Measurements from ENCODE around the gene NUDT3. TPM values are rescaled to one million over a fixed set of nuclear protein-coding genes. Genes with fewer than 3 reads are reported as not detected.

Gene NUDT3
- total and polyA plus RNA-seq, 9 of the 15 experiments (the other 6 are each of a cell fraction or from before 2014, with no cell fraction given), result 5.4 to 81.2 (median 56.4) TPM

GRCh38 chr6:34324738-34325444, 67.6 kb downstream of the NUDT3 start (continued):
- TF ChIP-seq CAMTA2 (CRISPR knock-in tag; conservative IDR thresholded peaks at IDR 0.05) (no peak), TCF7L2 (IDR thresholded peaks at IDR 0.05; ENCODE audit: low read depth, low read length) (no peak), ATF1 (CRISPR knock-in tag; IDR thresholded peaks at IDR 0.05) (no peak), ATF1 (tag; IDR thresholded peaks at IDR 0.05) (peak; percentile 48; the same call in 1 of the 2 replicates), ZNF347 (CRISPR knock-in tag; IDR thresholded peaks at IDR 0.05; ENCODE audit: low read depth) (no peak), ZEB2 (IDR thresholded peaks at IDR 0.05) (peak; percentile 13; the same call in 1 of the 2 replicates), ZNF23 (CRISPR knock-in tag; IDR thresholded peaks at IDR 0.05) (no peak), SMAD3 (CRISPR knock-in tag; conservative IDR thresholded peaks at IDR 0.05) (no peak), RFX1 (IDR thresholded peaks at IDR 0.05) (no peak), PTRF (tag; IDR thresholded peaks at IDR 0.05) (no peak), EZH2 (IDR thresholded peaks at IDR 0.05; ENCODE audit: borderline replicate concordance, low read depth, low read length) (no peak), ZNF584 (CRISPR knock-in tag; IDR thresholded peaks at IDR 0.05; ENCODE audit: low read depth) (no peak)
- TF ChIP-seq, protein P1, sequence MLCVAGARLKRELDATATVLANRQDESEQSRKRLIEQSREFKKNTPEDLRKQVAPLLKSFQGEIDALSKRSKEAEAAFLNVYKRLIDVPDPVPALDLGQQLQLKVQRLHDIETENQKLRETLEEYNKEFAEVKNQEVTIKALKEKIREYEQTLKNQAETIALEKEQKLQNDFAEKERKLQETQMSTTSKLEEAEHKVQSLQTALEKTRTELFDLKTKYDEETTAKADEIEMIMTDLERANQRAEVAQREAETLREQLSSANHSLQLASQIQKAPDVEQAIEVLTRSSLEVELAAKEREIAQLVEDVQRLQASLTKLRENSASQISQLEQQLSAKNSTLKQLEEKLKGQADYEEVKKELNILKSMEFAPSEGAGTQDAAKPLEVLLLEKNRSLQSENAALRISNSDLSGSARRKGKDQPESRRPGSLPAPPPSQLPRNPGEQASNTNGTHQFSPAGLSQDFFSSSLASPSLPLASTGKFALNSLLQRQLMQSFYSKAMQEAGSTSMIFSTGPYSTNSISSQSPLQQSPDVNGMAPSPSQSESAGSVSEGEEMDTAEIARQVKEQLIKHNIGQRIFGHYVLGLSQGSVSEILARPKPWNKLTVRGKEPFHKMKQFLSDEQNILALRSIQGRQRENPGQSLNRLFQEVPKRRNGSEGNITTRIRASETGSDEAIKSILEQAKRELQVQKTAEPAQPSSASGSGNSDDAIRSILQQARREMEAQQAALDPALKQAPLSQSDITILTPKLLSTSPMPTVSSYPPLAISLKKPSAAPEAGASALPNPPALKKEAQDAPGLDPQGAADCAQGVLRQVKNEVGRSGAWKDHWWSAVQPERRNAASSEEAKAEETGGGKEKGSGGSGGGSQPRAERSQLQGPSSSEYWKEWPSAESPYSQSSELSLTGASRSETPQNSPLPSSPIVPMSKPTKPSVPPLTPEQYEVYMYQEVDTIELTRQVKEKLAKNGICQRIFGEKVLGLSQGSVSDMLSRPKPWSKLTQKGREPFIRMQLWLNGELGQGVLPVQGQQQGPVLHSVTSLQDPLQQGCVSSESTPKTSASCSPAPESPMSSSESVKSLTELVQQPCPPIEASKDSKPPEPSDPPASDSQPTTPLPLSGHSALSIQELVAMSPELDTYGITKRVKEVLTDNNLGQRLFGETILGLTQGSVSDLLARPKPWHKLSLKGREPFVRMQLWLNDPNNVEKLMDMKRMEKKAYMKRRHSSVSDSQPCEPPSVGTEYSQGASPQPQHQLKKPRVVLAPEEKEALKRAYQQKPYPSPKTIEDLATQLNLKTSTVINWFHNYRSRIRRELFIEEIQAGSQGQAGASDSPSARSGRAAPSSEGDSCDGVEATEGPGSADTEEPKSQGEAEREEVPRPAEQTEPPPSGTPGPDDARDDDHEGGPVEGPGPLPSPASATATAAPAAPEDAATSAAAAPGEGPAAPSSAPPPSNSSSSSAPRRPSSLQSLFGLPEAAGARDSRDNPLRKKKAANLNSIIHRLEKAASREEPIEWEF (CRISPR knock-in tag; IDR thresholded peaks at IDR 0.05), result no peak; the same call in 1 of the 2 replicates
- TF ChIP-seq, protein P2, sequence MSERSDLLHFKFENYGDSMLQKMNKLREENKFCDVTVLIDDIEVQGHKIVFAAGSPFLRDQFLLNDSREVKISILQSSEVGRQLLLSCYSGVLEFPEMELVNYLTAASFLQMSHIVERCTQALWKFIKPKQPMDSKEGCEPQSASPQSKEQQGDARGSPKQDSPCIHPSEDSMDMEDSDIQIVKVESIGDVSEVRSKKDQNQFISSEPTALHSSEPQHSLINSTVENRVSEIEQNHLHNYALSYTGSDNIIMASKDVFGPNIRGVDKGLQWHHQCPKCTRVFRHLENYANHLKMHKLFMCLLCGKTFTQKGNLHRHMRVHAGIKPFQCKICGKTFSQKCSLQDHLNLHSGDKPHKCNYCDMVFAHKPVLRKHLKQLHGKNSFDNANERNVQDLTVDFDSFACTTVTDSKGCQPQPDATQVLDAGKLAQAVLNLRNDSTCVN (CRISPR knock-in tag; IDR thresholded peaks at IDR 0.05), result 0 out of 2 replicates have a peak, but pooled peaks have one; percentile 19
- TF ChIP-seq, protein P3, sequence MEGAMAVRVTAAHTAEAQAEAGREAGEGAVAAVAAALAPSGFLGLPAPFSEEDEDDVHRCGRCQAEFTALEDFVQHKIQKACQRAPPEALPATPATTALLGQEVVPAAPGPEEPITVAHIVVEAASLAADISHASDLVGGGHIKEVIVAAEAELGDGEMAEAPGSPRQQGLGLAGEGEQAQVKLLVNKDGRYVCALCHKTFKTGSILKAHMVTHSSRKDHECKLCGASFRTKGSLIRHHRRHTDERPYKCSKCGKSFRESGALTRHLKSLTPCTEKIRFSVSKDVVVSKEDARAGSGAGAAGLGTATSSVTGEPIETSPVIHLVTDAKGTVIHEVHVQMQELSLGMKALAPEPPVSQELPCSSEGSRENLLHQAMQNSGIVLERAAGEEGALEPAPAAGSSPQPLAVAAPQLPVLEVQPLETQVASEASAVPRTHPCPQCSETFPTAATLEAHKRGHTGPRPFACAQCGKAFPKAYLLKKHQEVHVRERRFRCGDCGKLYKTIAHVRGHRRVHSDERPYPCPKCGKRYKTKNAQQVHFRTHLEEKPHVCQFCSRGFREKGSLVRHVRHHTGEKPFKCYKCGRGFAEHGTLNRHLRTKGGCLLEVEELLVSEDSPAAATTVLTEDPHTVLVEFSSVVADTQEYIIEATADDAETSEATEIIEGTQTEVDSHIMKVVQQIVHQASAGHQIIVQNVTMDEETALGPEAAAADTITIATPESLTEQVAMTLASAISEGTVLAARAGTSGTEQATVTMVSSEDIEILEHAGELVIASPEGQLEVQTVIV (CRISPR knock-in tag; IDR thresholded peaks at IDR 0.05; ENCODE audit: borderline replicate concordance), result no peak
- TF ChIP-seq, protein P4, sequence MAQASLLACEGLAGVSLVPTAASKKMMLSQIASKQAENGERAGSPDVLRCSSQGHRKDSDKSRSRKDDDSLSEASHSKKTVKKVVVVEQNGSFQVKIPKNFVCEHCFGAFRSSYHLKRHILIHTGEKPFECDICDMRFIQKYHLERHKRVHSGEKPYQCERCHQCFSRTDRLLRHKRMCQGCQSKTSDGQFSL (CRISPR knock-in tag; IDR thresholded peaks at IDR 0.05), result no peak
- TF ChIP-seq, protein P4 (tag; IDR thresholded peaks at IDR 0.05), result peak in 1 of 2 experiments; percentile 44; a peak in 1 of 4 replicates
